Nephron (organoid): ENCODE data around the gene TRIO.
A peak's percentile ranks its signal among the peaks of the same experiment; 100 is the strongest.

Source experiments
- H3K27ac Mint-ChIP-seq, 3 experiments: 2 replicates each; pipeline ENCODE4 v1.8.0; 2020; ENCODE audit warnings: mixed read lengths in 3 of 3, mild to moderate bottlenecking in 2 of 3, moderate library complexity in 1 of 3
- H3K27me3 Mint-ChIP-seq: 2 replicates; pipeline ENCODE4 v1.8.0; 2021; ENCODE audit warnings: low read depth, mild to moderate bottlenecking, moderate library complexity, mixed read lengths
- H3K36me3 Mint-ChIP-seq: 2 replicates; pipeline ENCODE4 v1.8.0; 2020; ENCODE audit warnings: low read depth, mixed read lengths
- H3K4me1 Mint-ChIP-seq: 2 replicates; pipeline ENCODE4 v1.8.0; 2020; ENCODE audit warnings: mixed read lengths
- H3K4me3 Mint-ChIP-seq, 3 experiments: 2 replicates each; pipeline ENCODE4 v1.8.0; 2020; ENCODE audit warnings: mild to moderate bottlenecking in 3 of 3, mixed read lengths in 3 of 3, moderate library complexity in 2 of 3
- H3K9me3 Mint-ChIP-seq: 2 replicates; pipeline ENCODE4 v1.8.0; 2020; ENCODE audit warnings: mixed read lengths
- CTCF ChIP-seq, 3 experiments: fragments of 200-600 bp; sonication (generic); IDR thresholded peaks; one replicate each; pipeline ENCODE4 v1.5.0; 2021; ENCODE audit warnings: antibody characterized with exemption in 3 of 3; ENCODE audit not compliant: unreplicated experiment in 3 of 3

Gene TRIO

DNA sequence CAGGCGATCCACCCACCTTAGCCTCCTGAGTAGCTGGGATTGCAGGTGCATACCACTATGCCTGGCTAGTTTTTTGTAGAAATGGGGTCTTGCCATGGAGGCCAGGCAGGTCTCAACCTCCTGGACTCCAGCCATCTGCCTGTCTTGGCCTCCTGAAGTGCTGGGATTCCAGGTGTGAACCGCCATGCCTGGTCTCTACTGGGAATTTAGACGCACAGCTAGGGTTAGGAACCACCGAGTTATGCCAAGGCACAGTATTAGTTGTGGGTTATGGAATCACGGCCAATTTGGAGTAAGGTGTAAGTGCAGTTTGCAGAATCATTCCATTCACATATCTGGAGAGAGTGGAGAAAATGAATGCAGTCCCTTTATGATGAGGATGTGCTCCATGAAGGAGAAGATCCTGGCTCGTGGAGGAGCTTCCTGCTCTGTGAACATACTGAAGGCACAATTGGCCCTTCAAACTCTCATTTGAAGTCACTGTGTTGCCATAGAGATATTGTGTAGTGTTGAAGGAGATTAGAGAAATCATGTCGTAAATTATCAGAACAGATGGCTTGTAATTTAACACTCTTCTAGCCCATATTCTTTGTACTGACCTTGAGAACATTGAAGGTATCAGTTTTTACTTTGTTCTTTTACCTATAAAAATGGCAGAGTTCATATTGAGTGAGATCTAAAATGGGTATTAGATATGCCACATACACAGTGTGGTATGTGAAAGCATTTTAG is 18.8 kb downstream of the TRIO start:
- no peak for TF ChIP-seq CTCF (IDR thresholded peaks at IDR 0.05; ENCODE audit: unreplicated experiment in 3 of 3)
- no peak overlapping the region for H3K4me3 Mint-ChIP-seq
- peaks cover 50% of the 10 kb centered on the region for H3K4me1 Mint-ChIP-seq
- H3K9me3 Mint-ChIP-seq: peaks cover 7% of the 10 kb centered on the region
- peaks cover 35% of the 10 kb centered on the region for H3K36me3 Mint-ChIP-seq
- no peaks in the 10 kb centered on the region for H3K27me3 Mint-ChIP-seq
- H3K27ac Mint-ChIP-seq: peak overlapping the region in 1 of 3 experiments; percentile 2

DNA sequence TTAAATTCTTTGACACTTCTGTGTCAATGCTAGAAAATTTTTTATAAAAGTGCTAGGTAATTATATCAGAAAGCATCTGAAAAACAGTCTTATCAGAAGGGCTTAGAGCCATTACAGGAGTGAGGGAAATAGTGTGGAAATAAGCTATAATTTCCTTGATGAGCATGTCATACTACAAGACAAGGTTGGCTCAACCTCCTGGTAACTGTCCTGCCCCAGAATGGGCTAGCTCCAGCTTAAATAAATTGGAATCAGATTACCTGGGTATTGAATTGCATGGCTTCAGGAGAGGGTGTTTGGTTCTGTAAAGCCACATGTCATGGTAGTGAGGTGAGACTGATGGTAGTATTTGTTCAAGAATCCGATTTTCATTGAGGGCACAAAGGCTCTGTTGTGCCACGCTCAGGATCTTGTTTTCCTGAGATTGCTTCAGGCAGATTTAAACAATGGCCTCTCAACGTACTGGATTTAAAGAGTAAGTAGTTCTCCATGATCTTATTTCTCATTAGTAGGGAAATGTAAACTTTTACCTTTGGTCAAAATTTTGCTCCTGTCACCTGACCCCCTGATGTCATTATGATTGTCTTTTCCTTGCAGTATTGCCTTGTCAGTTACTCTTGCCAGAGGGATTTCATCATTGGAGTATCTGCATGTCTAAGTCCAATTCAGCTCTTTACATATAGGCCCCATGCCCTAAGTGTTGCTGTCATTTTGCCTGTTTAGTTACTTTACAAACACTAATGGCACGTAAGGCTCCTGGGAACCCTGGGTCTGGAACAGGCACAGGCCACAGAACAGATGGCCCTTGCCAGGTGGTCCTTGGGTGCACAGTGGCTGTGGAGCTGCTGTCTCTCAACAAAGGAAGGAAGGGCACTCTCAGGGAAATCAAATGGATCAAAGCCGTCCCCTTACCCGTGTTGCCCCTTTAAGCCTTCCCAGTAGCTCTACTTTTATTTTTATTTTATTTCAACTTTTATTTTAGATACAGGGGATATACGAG is 21.3 kb downstream of the TRIO start:
- Mint-ChIP-seq H3K27me3 (no peaks in the 10 kb centered on the region), H3K4me1 (peaks cover 74% of the 10 kb centered on the region), H3K36me3 (peaks cover 35% of the 10 kb centered on the region), H3K9me3 (peaks cover 7% of the 10 kb centered on the region), H3K4me3 (no peak overlapping the region), H3K27ac (no peak overlapping the region)
- no peak for TF ChIP-seq CTCF (IDR thresholded peaks at IDR 0.05; ENCODE audit: unreplicated experiment in 3 of 3)

GRCh38 chr5:14165375-14166106 is 22.4 kb downstream of the TRIO start:
- TF ChIP-seq CTCF (IDR thresholded peaks at IDR 0.05; ENCODE audit: unreplicated experiment in 3 of 3): no peak
- Mint-ChIP-seq H3K27ac (no peak overlapping the region), H3K36me3 (peaks cover 35% of the 10 kb centered on the region), H3K9me3 (peaks cover 7% of the 10 kb centered on the region), H3K4me1 (peaks cover 69% of the 10 kb centered on the region), H3K4me3 (no peak overlapping the region), H3K27me3 (no peaks in the 10 kb centered on the region)

GRCh38 chr5:14166437-14166836 is 23.3 kb downstream of the TRIO start:
- Mint-ChIP-seq H3K36me3 (peaks cover 35% of the 10 kb centered on the region), H3K4me3 (no peak overlapping the region), H3K4me1 (peaks cover 65% of the 10 kb centered on the region), H3K27me3 (no peaks in the 10 kb centered on the region), H3K9me3 (peaks cover 7% of the 10 kb centered on the region), H3K27ac (no peak overlapping the region)
- TF ChIP-seq CTCF (IDR thresholded peaks at IDR 0.05; ENCODE audit: unreplicated experiment in 3 of 3): no peak

DNA sequence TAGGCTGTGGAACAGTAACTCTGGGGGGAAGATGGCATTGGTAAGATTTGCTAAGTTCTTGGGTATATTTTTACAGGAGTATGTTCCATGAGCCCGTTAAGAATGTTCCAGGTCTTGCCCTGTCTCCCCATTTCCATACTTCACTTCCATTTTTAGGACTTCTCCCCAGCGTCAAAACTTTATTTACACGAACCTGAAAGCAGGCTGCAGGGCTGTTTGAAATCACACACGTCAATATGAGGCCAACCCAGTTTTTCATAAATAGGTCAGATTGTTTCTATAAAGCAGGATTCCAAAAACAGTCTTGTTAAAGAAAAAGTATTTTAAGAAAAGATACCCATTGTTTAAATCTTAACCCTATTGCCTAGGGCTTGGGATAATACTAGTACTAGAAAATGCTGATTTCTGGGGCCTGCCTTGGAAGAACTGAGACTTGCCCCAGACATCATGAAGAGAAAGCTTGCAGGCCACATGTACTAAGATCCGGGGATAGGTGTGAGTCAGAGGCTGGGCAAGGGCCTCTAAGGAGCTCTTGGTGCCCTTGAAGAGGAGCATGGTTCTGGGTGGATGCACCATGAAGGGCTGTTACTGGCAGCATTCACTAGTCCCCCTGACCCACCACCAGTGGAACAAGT is 24.2 kb downstream of the TRIO start:
- Mint-ChIP-seq H3K27me3 (no peaks in the 10 kb centered on the region), H3K4me1 (peaks cover 65% of the 10 kb centered on the region), H3K27ac (peak overlapping the region in 1 of 3 experiments; percentile 64), H3K9me3 (peaks cover 7% of the 10 kb centered on the region), H3K36me3 (peaks cover 30% of the 10 kb centered on the region), H3K4me3 (no peak overlapping the region)
- no peak for TF ChIP-seq CTCF (IDR thresholded peaks at IDR 0.05; ENCODE audit: unreplicated experiment in 3 of 3)
